Measurements from ENCODE around the gene MAST2.

The MAST2 gene

DNA sequence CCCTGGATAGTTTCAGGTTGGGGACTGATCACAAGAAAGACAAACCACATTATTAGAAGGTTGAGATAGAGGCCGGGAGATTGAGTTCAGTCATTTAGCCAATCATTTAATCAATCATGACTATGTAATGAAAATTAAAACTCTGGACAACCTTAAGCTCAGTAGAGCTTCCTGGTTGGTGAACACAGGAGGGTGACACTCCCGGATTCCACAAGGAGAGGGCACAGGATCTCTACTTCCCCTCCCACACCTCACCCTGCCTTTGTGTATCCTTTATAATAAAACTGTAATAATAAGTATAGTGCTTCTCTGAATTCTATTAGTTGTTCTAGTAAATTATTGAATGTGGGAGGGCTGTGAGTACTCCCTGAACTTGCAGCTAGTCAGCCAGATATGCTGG lies 178.9 kb downstream of the MAST2 start:
- DNase-seq (ENCODE audit: low spot score) = no peak

DNA sequence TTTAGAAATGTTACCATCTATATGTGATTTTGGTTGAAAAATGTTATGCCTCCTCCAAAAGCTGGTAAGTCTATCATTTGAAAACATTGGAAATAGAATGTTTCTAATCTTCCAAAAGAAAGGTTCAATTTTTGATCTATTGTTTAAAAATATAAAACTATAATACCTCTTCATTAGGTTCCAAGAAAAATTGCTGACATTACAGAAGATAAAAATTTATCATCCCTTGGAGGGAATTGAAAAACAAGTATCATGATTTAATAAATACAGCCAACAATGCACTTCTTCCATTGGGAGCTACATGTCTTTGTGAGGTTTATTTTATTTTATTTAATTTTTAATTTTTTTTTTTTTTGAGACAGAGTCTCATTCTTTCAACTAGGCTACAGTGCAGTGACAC lies 180.6 kb downstream of the MAST2 start:
- DNase-seq (ENCODE audit: low spot score) = no peak

DNA sequence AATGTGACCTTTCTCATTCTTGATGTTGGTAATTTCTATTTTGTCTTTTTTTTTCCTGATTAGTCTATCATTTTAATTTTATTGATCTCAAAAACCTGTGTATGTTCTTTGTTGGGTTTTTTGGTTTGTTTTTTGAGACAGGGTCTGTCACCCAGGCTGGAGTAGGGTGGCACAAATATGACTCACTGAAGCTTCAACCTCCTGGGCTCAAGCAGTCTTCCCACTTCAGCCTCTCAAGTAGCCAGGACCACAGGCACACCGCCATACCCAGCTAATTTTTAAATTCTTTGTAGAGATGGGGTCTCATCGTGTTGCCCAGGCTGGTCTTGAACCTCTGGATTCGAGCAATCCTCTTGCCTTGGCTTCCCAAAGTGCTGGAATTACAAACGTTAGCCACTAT lies 183.8 kb downstream of the MAST2 start:
- no peak for DNase-seq (ENCODE audit: low spot score)

DNA sequence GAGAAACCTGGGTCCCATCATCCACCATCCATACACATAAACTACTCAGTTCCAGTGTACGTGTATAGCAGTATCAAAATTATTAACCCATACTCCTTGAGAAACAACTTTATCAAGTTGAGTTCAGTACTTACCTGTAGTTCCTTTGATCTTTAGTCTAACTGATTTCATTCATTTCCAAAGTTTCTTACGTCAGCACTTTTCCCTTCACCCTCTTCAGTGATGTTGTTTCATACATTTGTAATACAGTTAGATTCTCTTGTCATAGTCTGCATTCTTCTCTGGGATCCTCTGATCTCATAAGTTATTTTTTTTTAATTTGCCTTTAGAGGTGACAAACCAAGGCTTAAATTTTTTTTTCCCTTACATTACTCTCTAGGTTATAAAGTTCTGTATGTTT lies 185.8 kb downstream of the MAST2 start:
- DNase-seq (ENCODE audit: low spot score) = no peak

DNA sequence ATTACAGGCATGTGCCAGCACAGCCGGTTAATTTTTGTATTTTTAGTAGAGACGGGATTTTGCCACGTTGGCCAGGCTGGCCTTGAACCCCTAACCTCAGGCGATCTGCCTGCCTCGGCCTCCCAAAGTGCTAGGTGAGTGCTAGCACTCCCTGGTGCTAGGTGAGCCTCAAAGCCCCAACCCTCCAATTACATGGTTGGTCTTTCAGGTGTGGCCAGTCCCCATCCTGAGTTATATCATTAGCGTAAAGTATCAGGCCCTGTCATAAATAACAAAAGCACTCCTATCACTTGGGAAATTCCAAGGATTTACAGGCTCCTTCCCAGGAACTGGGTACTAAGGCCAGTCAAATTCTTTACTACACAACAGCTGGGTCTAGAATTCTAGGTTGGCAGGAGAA lies 191.0 kb downstream of the MAST2 start:
- no peak for DNase-seq (ENCODE audit: low spot score)

DNA sequence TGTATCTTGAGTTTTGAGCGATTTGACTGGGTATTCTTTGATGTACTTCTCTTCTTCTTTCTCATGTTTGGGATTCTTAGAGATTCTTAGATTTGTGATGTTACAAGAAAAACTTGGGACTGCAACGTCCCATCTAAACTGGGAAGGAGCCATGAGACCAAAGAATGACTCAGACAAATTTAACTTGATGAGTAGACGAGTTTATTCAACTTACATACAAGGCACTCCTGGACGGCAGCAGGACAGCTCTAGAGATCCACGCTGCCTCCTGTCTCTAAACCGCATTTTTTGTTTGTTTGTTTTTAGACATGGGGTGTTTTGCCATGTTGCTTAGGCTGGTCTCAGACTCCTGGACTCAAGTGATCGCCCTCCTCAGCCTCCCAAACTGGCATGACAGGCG lies 191.9 kb downstream of the MAST2 start:
- DNase-seq (ENCODE audit: low spot score) = no peak

DNA sequence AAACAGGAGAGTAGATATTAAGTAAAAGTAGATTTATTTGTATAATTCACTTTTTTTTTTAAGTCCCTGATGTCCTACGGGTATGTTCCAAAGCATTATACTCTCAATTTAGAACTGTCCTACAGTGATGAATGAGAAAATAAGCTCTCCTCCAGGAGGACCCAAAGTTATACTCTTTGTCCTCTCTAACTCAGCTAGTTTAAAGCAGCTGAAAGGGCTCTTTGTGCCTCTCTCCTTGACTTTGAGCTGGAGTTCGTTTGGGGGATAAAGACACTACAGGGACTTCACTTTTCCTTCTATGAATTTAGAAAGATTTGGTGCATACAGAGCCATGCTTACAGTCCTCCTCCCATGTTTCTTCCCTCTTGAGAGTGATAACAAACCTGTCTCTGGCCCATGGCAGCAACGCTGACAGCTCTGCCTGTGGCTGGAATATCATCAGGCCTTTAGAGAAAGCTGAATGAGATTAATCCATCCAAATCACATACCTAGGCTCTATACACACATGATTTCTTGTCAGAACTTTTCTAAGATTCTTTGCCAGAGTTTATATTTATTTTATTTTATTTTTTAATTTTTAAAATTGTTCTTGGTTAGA lies 194.7 kb downstream of the MAST2 start:
- DNase-seq (ENCODE audit: low spot score) = no peak

DNA sequence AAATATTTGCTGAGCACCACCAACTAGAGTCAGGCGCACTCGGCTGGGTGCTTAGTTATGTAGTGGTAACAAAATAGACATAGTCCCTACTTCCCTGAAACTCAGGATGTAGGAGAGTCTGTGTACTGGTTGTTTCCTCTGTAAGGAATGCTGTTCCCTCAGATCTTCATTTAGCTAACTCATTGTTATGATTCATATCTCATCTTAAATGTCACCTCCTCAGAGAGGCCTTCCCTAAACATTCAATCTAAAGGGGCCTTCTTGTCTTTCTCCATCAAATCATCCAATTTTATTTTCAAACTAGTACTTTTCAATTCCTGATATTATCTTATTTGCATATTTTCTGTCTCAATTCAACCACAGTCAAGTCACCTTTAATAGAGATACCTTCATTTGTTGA lies 196.1 kb downstream of the MAST2 start:
- no peak for DNase-seq (ENCODE audit: low spot score)

DNA sequence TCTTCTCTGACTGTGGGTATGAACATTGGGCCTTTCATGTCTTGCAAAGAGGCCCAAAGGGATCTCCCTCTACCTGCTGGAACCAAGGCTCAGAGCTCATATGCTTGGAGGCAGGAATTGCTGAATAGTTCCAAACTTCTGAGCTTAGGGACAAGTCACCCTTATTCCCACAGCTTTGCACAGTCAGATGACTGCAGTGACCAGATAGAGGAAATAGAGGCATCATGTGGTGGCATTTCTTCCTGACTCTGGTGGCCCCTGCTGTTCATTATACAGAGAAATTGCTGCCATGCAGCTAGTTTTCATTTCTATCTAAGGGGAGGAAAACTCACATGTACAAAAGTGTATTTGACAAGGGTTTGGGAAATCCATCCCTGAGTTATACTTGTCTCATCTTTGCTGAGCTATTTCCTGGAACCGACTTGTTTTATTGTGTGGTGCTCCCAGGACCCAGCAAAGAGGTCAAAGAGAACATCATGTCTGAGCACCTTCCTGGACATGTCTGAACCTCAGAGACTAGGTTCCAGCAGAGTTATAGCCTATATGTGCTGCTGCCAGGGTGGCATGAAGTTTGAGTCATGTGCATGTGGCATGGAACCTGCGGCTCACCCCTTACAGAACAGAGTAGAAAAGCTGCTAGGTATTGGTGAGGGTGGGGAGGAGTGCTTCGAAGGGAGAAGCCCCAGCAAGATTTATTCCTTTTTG lies 197.8 kb downstream of the MAST2 start:
- no peak for DNase-seq (ENCODE audit: low spot score)

DNA sequence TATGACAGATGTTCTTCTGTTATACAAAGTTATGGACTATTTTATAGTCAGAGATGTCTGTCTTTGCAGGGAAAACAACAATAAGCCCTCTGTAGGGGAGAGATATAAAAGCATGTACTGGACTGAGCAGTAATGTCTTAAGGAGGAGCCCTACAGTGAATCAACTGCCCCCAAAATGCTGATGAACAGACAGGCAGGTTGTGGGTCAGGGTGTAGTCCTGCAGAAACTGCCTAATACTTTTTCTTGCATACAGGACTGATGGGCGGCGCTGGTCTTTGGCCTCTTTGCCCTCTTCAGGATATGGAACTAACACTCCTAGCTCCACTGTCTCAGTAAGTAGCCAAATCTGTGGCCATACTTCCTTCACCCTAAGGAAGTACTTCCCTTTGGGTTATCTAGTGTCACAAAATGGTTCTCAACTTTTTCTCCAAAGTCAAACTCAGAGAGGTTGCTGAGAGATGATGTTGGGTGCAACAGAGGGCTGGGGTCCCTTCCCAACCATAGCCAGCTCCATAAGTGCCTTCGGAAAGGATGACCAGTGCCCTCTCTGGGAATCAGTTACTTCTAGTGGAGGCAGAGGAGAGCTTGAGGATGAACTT lies 199.2 kb downstream of the MAST2 start:
- no peak for DNase-seq (ENCODE audit: low spot score)

DNA sequence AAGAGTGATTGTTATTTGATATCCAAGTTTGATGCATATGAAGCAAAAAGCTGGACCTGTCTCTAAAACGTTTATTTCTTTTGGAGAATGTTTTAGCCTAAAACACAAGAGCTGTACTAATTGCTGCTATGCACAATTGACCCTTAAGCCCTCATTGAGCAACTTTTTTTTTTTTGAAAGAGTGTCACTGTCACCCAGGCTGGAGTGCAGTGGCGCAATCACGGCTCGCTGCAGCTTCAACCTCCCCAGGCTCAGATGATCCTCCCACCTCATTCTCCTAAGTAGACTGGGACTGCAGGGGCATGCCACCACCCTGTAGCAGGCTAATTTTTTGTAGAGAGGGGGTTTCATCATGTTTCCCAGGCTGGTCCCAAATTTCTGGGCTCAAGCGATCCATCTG lies 199.9 kb downstream of the MAST2 start:
- no peak for DNase-seq (ENCODE audit: low spot score)

DNA sequence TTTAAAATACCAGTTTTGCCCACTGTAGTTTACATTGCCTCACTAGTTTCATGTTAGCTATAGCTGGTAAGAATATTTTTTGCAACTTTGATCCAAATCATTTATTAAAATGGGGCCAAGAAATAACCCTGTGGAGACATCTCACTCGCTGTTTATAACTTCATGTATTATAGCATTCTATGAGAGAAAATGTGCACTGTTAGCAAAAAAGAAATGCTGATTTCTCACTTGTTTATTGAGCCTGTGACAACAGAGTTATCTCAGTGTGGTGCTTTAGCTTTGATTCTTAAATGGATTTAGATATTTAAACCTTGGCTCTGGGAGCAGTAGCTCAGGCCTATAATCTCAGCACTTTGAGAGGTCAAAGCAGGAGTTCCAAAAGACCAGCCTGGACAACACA lies 201.1 kb downstream of the MAST2 start:
- no peak for DNase-seq (ENCODE audit: low spot score)

DNA sequence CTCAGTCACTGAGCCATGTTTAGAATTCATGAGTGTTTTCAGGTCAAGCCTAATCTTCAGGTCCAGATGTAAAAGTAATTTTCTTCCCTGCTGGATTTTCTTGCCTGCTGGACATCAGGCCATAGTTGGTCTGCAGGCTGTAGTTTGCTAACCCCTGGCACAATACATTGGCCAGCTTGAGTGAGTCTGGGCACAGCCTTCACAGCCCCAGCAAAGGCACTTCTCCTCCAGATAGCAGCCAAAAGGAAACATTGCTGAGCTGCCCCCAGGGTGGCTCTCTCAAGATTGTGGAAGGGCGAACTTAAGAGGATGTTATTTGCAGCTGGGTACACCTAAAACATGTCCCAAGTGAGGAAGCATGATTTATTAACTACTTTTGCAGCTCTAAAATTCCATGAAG lies 202.2 kb downstream of the MAST2 start:
- DNase-seq (ENCODE audit: low spot score) = no peak

DNA sequence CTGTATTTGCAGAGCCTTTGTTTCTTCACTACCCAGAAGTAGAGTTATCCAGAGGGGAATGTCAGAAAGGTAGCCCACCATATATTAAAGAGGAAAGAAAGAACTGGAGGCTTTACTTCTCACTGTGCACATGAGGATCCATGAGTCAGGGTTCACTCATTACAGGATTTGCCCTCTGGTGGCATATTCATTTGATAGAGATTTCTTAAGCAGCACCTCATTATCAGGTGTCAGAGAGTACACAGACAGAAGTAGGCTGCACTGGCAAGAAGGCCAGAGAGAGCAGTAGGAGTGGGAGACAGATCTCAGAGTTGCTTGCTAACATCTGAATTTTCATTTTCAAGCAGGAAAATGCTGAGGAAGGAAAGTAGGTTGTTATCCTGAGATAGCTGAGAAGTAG lies 205.2 kb downstream of the MAST2 start:
- no peak for DNase-seq (ENCODE audit: low spot score)

DNA sequence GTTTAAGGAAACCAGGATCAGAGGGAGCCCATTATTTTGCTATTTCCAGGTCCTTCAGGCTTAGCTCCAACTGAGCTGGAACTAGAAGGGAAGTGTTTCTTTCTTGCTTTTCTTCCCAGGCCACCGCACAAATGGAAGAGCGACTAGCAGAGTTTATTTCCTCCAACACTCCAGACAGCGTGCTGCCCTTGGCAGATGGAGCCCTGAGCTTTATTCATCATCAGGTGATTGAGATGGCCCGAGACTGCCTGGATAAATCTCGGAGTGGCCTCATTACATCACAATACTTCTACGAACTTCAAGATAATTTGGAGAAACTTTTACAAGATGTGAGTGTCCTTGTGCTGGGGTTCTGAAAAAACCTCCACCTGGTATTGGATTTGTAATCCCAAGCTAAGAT lies 207.2 kb downstream of the MAST2 start:
- no peak for DNase-seq (ENCODE audit: low spot score)

DNA sequence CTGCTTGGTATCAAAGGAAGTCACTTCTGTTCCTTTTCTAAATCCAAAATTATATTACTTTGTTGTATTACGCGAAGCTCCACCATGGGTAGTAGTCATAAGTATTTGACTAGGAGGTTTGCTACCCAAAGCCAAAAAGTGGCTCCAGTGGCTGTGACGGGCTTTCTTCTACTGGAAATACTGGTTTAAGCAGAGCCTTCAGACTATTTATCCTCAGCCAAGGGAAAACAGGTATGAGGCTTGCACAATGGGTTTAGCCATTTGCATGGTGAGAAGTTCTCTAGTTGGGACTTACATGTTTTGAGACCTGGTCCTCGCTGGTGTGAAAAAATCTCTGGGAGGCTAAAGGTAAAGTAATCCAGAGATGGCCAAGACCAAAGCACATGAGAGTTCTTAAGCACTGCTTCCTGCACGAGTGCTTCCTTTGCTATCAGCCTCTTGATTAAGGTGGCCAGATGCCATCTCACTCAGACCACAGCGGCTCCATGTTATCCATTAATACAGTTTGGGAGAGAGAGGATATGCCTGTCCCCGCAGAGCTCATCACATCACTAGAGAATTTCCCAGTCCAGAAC lies 207.8 kb downstream of the MAST2 start:
- no peak for DNase-seq (ENCODE audit: low spot score)

DNA sequence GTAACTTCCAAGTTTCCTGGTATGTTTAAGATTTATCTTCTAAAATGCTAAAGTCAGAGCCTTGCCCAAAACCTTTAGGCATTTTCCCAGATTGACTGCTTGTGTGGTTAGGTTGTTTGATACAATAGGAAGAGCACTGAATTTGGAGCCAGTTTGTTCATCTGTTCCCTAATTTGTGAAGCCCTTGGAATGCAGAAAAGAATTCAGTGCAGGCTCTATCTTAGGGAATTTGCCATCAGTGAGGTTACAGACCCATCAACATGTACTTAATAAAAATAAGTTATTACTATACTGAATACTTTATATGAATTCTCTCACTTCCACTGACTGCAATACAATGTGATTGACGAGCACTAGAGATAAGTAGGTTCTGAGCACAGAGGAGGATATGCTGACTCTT lies 208.8 kb downstream of the MAST2 start:
- DNase-seq (ENCODE audit: low spot score) = no peak

DNA sequence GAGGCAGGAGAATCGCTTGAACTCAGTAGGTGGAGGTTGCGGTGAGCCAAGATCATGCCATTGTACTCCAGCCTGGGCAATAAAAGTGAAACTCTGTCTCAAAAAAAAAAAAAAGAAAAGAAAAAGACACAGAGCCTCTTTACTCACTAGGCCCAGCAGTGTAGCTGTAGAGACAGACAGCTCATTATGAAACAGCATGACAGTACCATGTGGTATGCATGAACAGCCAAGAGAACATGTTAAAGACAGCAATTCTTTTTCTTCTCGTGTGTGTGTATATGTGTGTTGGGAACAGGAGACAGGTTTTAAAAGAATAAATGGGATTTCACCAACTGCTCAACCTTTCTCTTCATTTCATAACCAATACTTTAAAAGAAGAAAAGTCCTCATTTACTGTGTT lies 210.2 kb downstream of the MAST2 start:
- DNase-seq (ENCODE audit: low spot score) = no peak

DNA sequence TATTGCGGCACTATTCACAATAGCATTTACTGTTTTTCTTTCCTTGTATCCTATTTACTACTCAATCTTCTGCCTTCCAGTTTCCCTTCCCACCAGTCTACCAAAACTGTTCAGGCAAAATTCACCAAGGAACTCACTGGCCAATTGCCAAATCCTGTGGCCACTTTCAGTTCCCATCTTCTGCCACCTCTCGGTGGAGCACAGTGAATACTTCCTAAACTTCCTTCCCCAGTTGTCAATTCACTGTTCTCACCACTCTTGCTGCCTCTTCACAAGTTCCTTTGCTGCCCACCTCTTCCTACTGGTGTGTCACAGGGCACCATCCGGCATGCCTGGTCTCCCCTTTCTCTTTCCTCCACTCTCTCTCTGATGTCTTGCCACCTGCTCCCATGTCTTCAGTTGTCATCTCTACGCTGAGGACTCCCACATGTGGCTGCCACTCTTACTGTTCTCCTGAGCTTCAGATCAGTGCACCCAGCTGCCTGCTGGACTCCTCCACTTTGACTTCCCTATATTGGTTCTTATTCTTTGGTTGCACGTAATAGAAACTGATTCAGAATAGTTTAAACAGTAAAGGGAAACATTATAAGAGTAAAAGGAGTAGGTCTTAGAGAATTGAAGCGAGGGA lies 214.6 kb downstream of the MAST2 start:
- no peak for DNase-seq (ENCODE audit: low spot score)

DNA sequence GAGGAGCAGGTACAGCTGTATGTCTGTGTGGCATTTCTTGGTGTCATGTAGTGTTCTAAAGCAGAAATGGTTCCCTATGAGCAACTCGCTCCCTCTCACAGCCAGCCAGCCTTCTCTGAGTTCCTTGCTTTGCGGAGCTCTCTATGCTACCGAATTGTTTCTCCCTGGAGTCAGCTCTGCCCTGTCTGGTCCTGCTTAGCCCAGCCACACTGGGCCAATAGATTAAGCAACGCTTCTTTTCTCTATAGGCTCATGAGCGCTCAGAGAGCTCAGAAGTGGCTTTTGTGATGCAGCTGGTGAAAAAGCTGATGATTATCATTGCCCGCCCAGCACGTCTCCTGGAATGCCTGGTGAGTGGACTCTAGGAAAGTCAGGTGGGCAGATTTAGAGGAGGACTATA lies 215.9 kb downstream of the MAST2 start:
- DNase-seq (ENCODE audit: low spot score) = no peak

DNA sequence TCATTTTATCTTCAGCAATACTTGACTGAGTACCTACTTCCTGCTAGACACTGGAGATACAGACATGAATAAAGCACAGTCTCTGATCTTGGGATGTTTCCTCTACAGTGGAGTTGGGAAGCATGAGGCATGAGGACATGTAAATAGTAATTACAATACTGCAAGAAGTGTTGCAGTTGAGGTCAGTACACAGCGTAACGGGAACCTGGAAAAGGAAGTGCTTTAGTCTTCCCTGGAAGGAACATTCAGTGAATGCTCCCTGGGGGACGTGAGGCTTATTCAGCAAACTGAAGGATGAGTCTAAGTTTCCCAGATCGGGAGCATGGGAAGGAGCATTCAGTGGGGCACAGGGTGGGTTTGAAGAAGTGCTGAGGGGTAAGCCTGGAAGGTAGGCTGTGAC lies 216.6 kb downstream of the MAST2 start:
- no peak for DNase-seq (ENCODE audit: low spot score)

DNA sequence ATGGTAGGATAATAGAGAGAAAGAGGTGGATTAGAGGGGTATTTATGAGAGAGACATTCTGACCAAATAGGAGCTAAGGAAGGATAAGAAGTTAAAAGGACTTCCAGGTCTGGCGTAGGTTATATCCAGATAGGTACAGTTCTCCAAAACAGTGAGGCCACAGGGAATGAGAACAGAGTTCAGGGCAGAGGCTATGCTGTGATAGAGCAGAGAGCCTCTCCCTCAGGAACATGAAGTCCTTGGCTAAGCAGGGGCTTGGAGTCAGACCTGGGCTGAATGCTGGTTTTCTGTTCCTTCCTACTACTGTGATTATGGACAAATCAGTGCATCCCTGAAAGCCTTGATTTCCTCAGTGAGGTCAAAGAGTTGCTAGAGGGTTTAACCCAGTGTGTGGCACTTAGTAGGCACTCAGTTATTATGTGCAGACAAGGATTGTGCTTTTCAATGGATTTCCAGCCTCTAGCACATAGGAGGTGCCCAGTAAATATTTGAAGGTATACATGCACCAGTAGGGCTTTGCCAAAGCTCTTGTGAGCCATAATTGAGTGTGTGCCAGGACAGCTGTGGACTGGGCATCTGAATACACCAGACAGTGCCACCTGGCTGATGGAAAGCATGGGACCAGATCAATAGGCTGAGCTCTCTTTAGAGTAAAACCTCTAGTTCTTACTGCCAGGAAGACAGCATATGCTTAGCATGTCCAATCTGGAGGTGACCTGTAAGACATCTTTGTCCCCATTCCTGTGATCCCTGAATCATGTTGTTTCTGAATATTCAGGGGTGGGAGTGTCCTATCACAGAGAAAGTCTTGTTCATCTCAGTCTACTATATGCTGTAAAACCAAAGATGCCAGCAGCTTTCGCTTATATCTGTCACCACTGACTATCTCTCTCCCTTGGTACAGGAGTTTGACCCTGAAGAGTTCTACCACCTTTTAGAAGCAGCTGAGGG lies 217.9 kb downstream of the MAST2 start:
- DNase-seq (ENCODE audit: low spot score) = no peak

Measured in cerebellar cortex (tissue), 1 donor.